ENCODE data around the gene COL25A1.

COL25A1 gene

GRCh38 chr4:108851366-108851765 is 451.1 kb downstream of the COL25A1 start:
- Mint-ChIP-seq H3K27me3 (no peaks in the 10 kb centered on the region), H3K9me3 (no peaks in the 10 kb centered on the region), H3K36me3 (no peaks in the 10 kb centered on the region), H3K27ac (no peak overlapping the region), H3K4me3 (no peak overlapping the region), H3K4me1 (peaks cover 4% of the 10 kb centered on the region)
- ATAC-seq: no peak

DNA sequence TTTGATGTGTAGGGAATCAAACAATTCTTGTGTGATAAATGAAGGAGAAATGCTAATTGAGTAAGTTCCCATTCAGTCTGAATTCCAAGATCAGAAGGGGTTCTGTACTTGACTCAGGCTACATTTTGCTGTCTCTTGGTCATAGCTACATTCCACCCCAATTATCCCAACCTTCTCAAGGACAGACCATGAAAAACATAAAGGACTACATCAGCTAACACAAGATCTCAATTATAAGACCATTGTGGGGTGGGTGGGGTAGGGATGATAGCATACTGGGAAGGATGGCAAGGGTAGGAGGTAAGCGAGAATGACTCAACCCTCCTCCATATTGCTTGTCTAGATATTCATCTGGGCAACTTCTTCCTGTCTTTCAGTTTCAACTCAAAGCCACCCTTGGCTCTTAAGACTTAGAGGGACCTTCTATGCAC is 452.2 kb downstream of the COL25A1 start:
- no peaks in the 10 kb centered on the region for H3K27me3 Mint-ChIP-seq
- H3K4me3 Mint-ChIP-seq: no peak overlapping the region
- no peak overlapping the region for H3K27ac Mint-ChIP-seq
- peaks cover 4% of the 10 kb centered on the region for H3K4me1 Mint-ChIP-seq
- H3K9me3 Mint-ChIP-seq: no peaks in the 10 kb centered on the region
- ATAC-seq: no peak
- H3K36me3 Mint-ChIP-seq: no peaks in the 10 kb centered on the region

GRCh38 chr4:108849611-108850168 is 452.8 kb downstream of the COL25A1 start:
- no peak overlapping the region for H3K4me3 Mint-ChIP-seq
- peaks cover 4% of the 10 kb centered on the region for H3K4me1 Mint-ChIP-seq
- peak; percentile 39 for ATAC-seq
- no peaks in the 10 kb centered on the region for H3K36me3 Mint-ChIP-seq
- no peak overlapping the region for H3K27ac Mint-ChIP-seq
- H3K27me3 Mint-ChIP-seq: no peaks in the 10 kb centered on the region
- H3K9me3 Mint-ChIP-seq: no peaks in the 10 kb centered on the region

DNA sequence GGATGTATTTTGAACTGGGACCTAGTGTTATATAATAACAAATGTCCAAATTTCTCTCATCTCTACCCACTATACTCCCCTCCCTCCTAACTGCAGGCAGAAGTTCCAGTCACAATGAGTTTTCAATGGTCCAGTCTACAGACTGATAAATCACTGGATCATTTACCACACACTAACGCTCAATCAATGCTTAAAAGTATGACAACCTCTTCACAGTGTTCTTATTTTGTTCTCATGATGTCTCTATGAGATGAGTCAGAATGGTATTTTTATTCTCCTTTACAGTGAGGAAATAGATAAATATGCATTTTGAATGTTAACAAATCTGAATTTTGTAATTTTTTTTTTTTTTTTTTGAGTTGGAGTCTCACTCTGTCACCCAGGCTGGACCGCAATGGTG is 455.9 kb downstream of the COL25A1 start:
- no peaks in the 10 kb centered on the region for H3K36me3 Mint-ChIP-seq

DNA sequence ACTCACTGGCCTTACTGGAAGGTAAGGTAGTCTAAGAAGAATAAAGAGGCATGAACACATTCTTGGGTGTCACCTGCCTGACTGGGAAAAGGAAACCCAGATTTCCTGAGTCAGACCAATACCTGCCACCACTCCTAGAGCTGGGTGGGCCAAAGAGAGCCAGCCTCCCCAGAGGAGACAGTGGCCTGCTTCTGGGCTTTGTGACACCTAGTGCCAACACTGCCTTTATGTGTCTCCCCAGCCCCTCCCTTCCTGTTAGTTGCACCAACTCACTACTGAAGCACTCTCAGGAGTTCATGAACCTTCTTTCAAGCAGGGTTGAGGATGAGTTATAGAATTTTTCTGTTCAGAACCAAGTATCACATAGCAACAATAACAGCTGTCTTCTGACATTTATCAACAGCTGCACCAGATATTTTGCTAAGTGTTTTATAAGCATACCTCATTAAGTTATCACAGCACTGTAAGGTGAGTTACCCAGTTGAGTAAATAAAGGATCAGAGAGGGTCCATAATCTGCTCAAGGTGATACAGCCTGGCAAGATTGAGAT is 462.0 kb downstream of the COL25A1 start:
- no peaks in the 10 kb centered on the region for H3K27me3 Mint-ChIP-seq
- peak; percentile 31 for ATAC-seq

More for the DNA sequence above, 455.9 kb downstream of the COL25A1 start:
- Mint-ChIP-seq H3K4me1 (peaks cover 4% of the 10 kb centered on the region), H3K27ac (no peak overlapping the region), H3K9me3 (no peaks in the 10 kb centered on the region), H3K27me3 (no peaks in the 10 kb centered on the region), H3K4me3 (no peak overlapping the region)
- no peak for ATAC-seq

GRCh38 chr4:108839333-108839732 is 463.1 kb downstream of the COL25A1 start:
- H3K27ac Mint-ChIP-seq: no peak overlapping the region
- no peaks in the 10 kb centered on the region for H3K9me3 Mint-ChIP-seq
- H3K36me3 Mint-ChIP-seq: no peaks in the 10 kb centered on the region
- no peak for ATAC-seq
- H3K4me1 Mint-ChIP-seq: no peaks in the 10 kb centered on the region
- H3K27me3 Mint-ChIP-seq: no peaks in the 10 kb centered on the region
- no peak overlapping the region for H3K4me3 Mint-ChIP-seq

More for the DNA sequence above, 462.0 kb downstream of the COL25A1 start:
- H3K27ac Mint-ChIP-seq: no peak overlapping the region
- no peak overlapping the region for H3K4me3 Mint-ChIP-seq
- no peaks in the 10 kb centered on the region for H3K9me3 Mint-ChIP-seq
- no peaks in the 10 kb centered on the region for H3K4me1 Mint-ChIP-seq
- no peaks in the 10 kb centered on the region for H3K36me3 Mint-ChIP-seq

DNA sequence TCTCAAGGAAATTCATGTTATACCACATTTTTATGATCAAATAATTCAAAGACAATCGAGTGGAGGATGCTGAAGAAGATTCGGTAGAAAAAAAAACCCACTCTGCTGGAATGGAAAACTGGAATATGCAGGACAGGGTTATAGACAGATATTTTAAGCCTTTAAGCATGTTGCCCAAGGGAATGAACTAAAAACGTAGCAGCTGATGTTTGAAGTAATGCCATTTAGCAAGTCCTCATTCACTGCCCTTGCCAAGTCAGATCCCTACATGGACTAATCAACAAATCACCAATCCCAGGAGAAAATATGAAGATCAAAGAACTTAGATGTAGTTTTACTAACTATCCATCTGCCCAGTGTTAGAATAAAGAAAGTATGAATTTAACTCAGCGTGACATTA is 464.0 kb downstream of the COL25A1 start:
- H3K27me3 Mint-ChIP-seq: no peaks in the 10 kb centered on the region
- ATAC-seq: no peak

GRCh38 chr4:108834835-108835384 is 467.5 kb downstream of the COL25A1 start:
- no peak for ATAC-seq
- Mint-ChIP-seq H3K27ac (no peak overlapping the region), H3K4me1 (no peaks in the 10 kb centered on the region), H3K9me3 (no peaks in the 10 kb centered on the region), H3K36me3 (no peaks in the 10 kb centered on the region), H3K27me3 (no peaks in the 10 kb centered on the region), H3K4me3 (no peak overlapping the region)

More for the DNA sequence above, 464.0 kb downstream of the COL25A1 start:
- Mint-ChIP-seq H3K4me1 (no peaks in the 10 kb centered on the region), H3K27ac (no peak overlapping the region), H3K4me3 (no peak overlapping the region), H3K9me3 (no peaks in the 10 kb centered on the region), H3K36me3 (no peaks in the 10 kb centered on the region)

DNA sequence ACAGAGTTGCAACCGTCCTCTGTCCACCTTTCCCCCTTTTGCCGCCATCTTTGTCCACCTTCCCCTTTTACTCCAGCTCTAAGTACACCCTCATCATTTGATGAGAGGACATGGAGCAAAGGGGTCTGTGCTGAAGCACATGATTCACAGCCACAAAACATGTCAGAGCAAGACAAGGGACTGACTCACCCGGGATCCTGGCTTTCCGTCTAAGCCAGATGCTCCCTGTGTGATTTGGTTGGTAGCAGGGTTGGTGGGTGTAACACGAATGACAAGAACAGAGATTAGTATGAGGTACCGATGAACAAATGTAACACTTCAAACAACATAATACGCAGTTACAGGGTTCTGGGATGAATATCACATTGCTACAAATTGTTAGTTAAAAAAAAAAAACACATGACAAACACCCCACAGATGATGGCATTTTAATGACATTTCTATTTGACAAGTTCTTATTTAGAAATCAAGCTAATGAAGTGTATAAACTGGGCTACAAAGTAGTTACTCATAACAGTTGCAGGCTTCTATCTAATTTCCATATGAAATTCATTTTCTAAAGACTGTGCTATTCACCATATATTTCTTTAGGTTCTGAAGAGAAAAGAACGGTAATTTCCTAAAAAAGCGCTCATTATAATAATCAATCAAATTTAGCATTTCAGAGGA is 468.2 kb downstream of the COL25A1 start:
- H3K27ac Mint-ChIP-seq: no peak overlapping the region
- H3K9me3 Mint-ChIP-seq: no peaks in the 10 kb centered on the region
- H3K4me1 Mint-ChIP-seq: no peaks in the 10 kb centered on the region
- peaks cover 4% of the 10 kb centered on the region for H3K27me3 Mint-ChIP-seq
- H3K4me3 Mint-ChIP-seq: no peak overlapping the region
- H3K36me3 Mint-ChIP-seq: no peaks in the 10 kb centered on the region
- ATAC-seq: no peak

DNA sequence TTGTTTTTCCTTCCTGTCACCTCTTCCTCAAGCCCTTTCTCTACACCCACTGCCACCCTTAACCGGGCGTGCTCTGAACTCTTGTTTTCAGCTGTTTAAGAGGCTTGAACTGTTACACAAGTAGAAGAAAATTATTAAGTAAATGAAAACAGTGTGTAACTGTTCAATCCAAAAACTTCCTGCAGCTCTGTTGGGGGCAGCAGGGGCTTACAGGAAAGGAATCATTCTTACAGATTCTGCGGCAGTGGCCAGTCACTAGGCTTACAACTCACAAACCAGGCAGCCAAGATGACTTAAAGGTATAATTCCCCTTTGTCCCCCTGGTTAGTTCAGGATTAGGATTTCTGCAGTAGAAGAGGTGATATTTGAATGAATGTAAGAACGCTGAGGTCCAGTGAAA is 469.4 kb downstream of the COL25A1 start:
- Mint-ChIP-seq H3K27me3 (peaks cover 8% of the 10 kb centered on the region), H3K4me3 (no peak overlapping the region), H3K4me1 (no peaks in the 10 kb centered on the region), H3K9me3 (no peaks in the 10 kb centered on the region), H3K27ac (no peak overlapping the region), H3K36me3 (no peaks in the 10 kb centered on the region)
- no peak for ATAC-seq

GRCh38 chr4:108831886-108832285 is 470.6 kb downstream of the COL25A1 start:
- peaks cover 8% of the 10 kb centered on the region for H3K27me3 Mint-ChIP-seq
- no peaks in the 10 kb centered on the region for H3K4me1 Mint-ChIP-seq
- no peak overlapping the region for H3K4me3 Mint-ChIP-seq
- H3K9me3 Mint-ChIP-seq: no peaks in the 10 kb centered on the region
- no peak for ATAC-seq
- H3K36me3 Mint-ChIP-seq: no peaks in the 10 kb centered on the region
- H3K27ac Mint-ChIP-seq: no peak overlapping the region

DNA sequence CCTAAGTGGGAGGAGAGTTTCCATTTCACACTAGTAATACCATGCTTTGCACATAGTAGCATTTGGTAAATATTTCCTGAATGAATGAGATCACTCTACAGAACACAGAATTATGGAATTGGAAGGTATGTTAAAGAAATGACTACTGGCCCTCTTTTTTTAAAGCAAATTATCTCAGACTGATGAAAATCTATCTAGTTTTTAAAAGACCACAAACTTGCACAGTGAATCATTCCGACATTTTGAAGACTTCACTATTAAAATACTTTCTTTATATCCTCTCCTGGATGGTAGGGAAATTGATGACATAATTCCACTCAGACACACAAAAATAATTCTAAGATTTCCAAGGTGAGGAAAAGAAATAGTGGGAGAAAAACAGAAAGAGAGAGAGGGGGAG is 471.2 kb downstream of the COL25A1 start:
- Mint-ChIP-seq H3K4me3 (no peak overlapping the region), H3K27me3 (peaks cover 8% of the 10 kb centered on the region), H3K27ac (no peak overlapping the region), H3K36me3 (no peaks in the 10 kb centered on the region), H3K4me1 (no peaks in the 10 kb centered on the region), H3K9me3 (no peaks in the 10 kb centered on the region)
- no peak for ATAC-seq

- Mint-ChIP-seq H3K27ac (no peak overlapping the region), H3K4me3 (no peak overlapping the region), H3K27me3 (peaks cover 8% of the 10 kb centered on the region), H3K9me3 (no peaks in the 10 kb centered on the region), H3K4me1 (no peaks in the 10 kb centered on the region), H3K36me3 (no peaks in the 10 kb centered on the region)
- no peak for ATAC-seq
These were observed 471.8 kb downstream of the COL25A1 start for GRCh38 chr4:108830509-108831244.

- no peaks in the 10 kb centered on the region for H3K4me1 Mint-ChIP-seq
- H3K27me3 Mint-ChIP-seq: peaks cover 8% of the 10 kb centered on the region
- H3K9me3 Mint-ChIP-seq: no peaks in the 10 kb centered on the region
- no peaks in the 10 kb centered on the region for H3K36me3 Mint-ChIP-seq
- no peak overlapping the region for H3K27ac Mint-ChIP-seq
- no peak overlapping the region for H3K4me3 Mint-ChIP-seq
- no peak for ATAC-seq
These were observed 472.4 kb downstream of the COL25A1 start for GRCh38 chr4:108829966-108830492.

GRCh38 chr4:108828620-108829019 is 473.8 kb downstream of the COL25A1 start:
- no peaks in the 10 kb centered on the region for H3K4me1 Mint-ChIP-seq
- no peak for ATAC-seq
- H3K36me3 Mint-ChIP-seq: no peaks in the 10 kb centered on the region
- H3K27me3 Mint-ChIP-seq: peaks cover 8% of the 10 kb centered on the region
- H3K4me3 Mint-ChIP-seq: no peak overlapping the region
- no peaks in the 10 kb centered on the region for H3K9me3 Mint-ChIP-seq
- no peak overlapping the region for H3K27ac Mint-ChIP-seq

Data from stimulated activated memory B cell treated with anti-CD40 and anti-IgM and Interleukin-4, amounts not matched to agents 10 μg/mL and 1 μg/mL and 100 μg/mL, for 72 hours (primary cell).